MG63 (cell line): ENCODE results near the gene DDA1. TPM values are rescaled to one million over a fixed set of nuclear protein-coding genes. Genes with fewer than 3 reads are reported as not detected.
"Not testable (repeated sequence)": the region's sequence is repeated elsewhere in the genome, so short reads cannot be mapped to it uniquely, and the experiment has no call there.

ENCODE experiments used
- DNase-seq: peaks from one replicate; pipeline ENCODE4 v3.0.0-alpha.2; 2020
- H3K27me3 ChIP-seq: fragments of 250-450 bp; sonication (Bioruptor Pico); 2 replicates; pipeline ENCODE4 v1.5.1; 2020; ENCODE audit warnings: mild to moderate bottlenecking, moderate library complexity
- H3K36me3 ChIP-seq: fragments of 250-450 bp; sonication (Bioruptor Pico); 2 replicates; pipeline ENCODE4 v1.5.1; 2020; ENCODE audit warnings: mild to moderate bottlenecking, moderate library complexity
- H3K4me3 ChIP-seq: fragments of 250-450 bp; sonication (Bioruptor Pico); 2 replicates; pipeline ENCODE4 v1.5.1; 2020; ENCODE audit warnings: mild to moderate bottlenecking, moderate library complexity
- H3K9me3 ChIP-seq: fragments of 250-450 bp; sonication (Bioruptor Pico); 2 replicates; pipeline ENCODE4 v1.5.1; 2020; ENCODE audit warnings: mild to moderate bottlenecking, moderate library complexity
- total RNA-seq: library from RNA; depleted of rRNA; stranded (reverse); fragments of >200 nt; shearing (Covaris generic); gene quantifications from 2 replicates; pipeline ENCODE4 v1.2.3, GENCODE V29; 2014; ENCODE audit warnings: low replicate concordance; rRNA removed

The DDA1 gene
- 9.1 and 11.6 TPM in 2 replicates for total RNA-seq

DNA sequence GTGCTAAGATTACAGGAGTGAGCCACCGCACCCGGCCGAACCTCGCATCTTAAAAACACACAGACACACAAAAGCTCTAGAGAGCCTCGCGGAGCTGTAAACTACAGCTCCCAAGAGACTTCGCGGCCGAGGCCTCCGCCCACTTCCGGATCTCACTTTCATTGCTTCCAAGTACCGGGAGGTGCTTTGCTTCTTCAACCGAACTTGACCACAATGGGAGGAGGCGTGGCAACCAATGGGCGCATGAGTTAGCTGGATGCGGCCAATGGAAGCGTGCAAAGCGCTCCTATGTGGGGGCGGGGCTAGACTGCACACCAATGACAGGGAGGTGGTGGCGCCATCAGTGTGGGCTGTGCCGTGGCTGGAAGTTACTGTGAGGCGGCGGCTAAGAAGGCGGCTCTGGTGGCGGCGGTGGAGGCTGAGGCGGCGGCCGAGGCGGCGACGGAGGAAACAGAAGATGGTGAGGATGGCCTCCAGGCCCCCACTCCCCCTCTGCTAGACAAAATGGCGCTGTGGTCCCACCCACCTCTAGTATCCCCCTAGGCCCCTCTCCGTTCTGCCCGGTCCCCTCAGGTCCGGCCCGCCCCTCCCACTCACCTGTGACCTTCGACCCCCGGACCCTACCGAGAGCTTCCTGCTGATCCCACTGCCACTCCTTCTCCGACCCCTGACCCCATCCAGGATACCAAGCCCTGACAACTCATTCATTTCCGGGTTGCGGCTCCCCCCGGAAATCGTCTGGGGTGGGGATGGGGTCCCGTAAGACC lies at the start of gene DDA1:
Gene DDA1, plus strand, starts transcription at position 366 of the 767 bp plus-strand sequence. Its CDS starts 92 bp downstream, at position 458.
- DNase-seq = peak; percentile 100
- Histone ChIP-seq H3K9me3 (no peaks in the 10 kb centered on the region), H3K27me3 (no peaks in the 10 kb centered on the region), H3K36me3 (peaks cover 27% of the 10 kb centered on the region), H3K4me3 (peak within 1 kb of the TSS; percentile 77)

DNA sequence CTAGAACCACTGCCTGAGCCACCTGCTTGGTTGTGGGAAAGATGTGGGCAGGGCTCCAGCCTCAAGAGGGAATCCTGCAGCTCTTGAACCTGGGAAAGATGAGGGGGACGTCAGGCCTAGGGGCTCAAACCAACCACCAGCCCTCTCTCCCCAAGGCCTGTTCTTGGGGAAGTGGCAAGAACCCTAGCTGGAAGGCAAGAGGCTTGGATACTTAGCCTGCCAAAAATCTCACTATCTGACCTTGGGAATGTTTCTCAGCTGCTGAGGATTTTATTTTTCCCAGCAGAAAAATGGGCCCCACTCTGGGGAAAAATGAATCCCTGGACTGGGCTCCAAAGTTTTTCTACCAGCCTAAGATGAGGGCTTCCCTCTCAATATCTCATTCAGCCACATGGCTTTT lies 49.4 kb upstream of the DDA1 start:
- no peak for DNase-seq
- no peaks in the 10 kb centered on the region for H3K36me3 ChIP-seq
- H3K9me3 ChIP-seq = no peaks in the 10 kb centered on the region
- no peaks in the 10 kb centered on the region for H3K27me3 ChIP-seq
- no peak overlapping the region for H3K4me3 ChIP-seq

DNA sequence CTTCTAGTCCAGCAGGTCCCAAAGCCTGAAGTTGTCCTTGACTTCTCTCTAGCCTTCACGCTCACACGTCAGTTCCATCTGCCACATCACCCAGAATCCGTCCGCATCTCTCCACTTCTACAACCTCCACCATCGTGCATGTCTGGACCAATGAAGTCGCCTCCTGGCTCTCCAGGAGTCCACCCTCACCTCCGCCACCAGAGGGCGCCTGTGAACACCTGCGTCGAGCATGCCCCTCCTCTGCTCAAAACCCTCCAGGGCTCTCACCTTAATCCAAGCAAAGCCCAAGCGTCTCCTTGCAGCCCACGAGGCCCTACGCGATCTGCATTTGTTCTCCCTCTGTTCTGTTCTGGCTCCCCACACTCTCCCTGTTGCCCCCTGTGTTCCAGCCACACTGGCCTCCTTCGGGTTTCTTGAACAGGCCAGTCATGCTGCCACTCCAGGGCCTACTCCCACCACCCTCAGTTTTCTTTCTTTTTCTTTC lies 48.5 kb upstream of the DDA1 start:
- H3K36me3 ChIP-seq = no peaks in the 10 kb centered on the region
- no peaks in the 10 kb centered on the region for H3K27me3 ChIP-seq
- H3K4me3 ChIP-seq = no peak overlapping the region
- peak; percentile 83 for DNase-seq
- H3K9me3 ChIP-seq = no peaks in the 10 kb centered on the region

DNA sequence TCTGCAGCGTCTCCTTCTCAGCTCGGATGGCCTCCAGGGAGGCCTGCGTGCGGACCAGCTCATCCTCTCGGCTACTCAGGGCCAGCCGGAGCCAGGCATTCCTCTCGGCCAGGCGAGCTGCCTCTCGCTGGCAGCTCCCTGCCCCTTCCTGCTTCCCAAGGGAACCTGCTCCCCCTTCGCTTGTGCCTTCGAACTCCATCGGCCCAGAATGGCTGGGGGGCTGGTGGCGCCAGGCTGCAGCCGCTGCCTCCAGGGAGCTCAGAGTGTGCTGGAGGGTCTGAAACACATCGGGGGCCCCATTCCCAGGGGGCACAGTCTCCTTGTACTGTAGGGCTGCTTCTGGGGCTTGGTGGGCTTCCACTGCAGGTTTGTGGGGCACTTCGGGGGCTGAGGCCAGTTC lies 46.8 kb upstream of the DDA1 start:
- H3K4me3 ChIP-seq = no peak overlapping the region
- no peaks in the 10 kb centered on the region for H3K36me3 ChIP-seq
- no peak for DNase-seq
- no peaks in the 10 kb centered on the region for H3K27me3 ChIP-seq
- no peaks in the 10 kb centered on the region for H3K9me3 ChIP-seq

DNA sequence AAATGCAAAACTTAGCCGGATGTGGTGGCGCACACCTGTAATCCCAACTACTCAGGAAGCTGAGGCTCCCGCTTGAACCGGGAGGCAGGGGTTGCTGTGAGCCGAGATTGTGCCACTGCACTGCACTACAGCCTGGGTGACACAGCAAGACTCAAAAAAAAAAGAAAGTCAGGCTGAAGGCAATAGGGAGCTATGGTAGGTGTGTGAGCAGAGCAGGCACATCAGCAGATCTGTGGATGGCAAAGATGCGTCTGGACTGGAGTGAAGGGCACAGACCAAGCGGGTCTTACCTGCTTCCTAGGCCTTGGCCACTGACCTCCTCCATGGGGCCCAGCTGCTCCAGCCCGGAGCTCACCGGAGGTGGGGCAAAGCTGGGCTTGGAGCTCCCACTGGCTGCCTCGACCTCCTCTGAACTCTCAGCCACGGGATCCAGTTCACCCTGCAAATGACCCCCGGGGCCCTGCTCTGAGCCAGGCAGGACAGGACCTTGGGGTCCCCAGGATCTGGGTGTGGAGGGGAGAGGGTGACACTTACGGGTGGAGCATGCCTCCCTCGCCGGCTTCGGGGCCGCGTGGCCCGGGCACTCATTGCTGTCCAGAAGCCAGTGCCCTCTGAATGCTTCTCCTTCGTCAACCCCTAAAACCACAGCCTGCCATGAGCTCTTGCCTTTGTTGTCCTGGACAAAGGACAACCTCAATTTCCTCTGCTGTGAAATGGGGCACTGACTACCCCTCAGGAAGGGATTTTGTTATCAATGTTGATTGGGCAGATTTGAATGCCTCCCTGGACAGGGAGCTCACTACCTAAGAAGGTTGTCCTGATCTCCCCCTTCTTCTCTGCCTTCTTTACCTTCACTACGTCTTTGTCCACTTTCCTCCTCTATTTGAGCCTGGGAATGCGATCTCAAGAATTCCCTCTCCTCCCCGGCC lies 45.4 kb upstream of the DDA1 start:
- Histone ChIP-seq H3K36me3 (peaks cover 5% of the 10 kb centered on the region), H3K9me3 (no peaks in the 10 kb centered on the region), H3K4me3 (no peak overlapping the region), H3K27me3 (no peaks in the 10 kb centered on the region)
- no peak for DNase-seq

DNA sequence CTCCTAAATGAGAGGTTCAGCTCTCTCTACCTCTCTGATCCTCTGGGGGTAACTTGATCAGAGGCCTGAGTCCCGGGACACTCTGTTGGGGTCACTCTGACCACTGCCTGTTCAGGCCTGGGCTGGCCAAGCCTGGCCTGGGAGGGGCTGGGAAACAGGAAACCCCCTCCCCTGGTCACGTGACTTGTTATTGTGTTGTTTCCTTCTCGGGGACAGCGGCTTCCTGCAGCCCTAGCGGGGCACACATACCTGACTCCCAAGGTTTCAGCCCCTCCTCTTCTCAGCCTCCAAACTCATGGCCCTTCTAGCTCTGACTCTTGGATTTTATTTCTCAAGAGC lies 44.8 kb upstream of the DDA1 start, which contains the start of gene USHBP1:
Gene USHBP1, minus strand, starts transcription at position 105 of the 339 bp plus-strand sequence. CDS start 446 bp downstream, outside the sequence.
- DNase-seq = no peak
- Histone ChIP-seq H3K27me3 (no peaks in the 10 kb centered on the region), H3K4me3 (no peak within 1 kb of the TSS), H3K9me3 (no peaks in the 10 kb centered on the region), H3K36me3 (peaks cover 10% of the 10 kb centered on the region)

DNA sequence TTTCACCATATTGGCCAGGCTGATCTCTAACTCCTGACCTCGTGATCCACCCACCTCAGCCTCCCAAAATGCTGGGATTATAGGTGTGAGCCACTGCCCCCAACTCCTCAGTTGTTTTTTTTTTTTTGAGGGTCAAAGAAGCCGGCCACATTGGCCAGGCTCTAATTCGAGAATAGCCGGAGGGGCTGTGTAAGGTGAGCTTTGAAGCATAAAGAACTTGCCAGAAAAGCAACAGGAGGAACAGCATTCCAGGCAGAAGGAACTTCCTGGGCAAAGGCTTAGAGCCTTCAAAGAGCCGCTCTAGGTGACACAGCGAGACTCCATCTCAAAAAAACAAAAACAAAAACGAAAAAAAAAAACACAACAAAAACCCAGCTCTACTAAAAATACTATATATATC lies 43.3 kb upstream of the DDA1 start:
- DNase-seq = no peak
- H3K27me3 ChIP-seq = no peaks in the 10 kb centered on the region
- no peak overlapping the region for H3K4me3 ChIP-seq
- H3K9me3 ChIP-seq = no peaks in the 10 kb centered on the region
- peaks cover 16% of the 10 kb centered on the region for H3K36me3 ChIP-seq

DNA sequence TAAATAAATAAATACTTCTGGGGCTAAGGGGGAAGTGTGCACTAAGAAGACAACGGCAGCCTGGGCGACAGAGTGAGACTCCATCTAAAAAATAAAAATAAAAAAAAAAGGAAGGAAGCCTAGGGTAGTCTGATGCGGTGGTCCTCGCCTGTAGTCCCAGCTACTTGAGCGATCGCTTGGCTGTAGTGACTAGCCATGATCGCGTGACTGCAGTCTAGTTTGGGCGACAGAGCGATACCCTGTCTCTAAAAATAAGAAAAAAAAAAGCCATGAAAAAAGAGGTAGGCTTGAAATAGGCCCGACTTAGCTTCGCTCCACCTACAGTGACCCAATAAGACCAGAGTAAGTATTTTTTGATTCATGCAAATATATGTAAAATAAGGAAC lies 42.8 kb upstream of the DDA1 start:
- peaks cover 21% of the 10 kb centered on the region for H3K36me3 ChIP-seq

DNA sequence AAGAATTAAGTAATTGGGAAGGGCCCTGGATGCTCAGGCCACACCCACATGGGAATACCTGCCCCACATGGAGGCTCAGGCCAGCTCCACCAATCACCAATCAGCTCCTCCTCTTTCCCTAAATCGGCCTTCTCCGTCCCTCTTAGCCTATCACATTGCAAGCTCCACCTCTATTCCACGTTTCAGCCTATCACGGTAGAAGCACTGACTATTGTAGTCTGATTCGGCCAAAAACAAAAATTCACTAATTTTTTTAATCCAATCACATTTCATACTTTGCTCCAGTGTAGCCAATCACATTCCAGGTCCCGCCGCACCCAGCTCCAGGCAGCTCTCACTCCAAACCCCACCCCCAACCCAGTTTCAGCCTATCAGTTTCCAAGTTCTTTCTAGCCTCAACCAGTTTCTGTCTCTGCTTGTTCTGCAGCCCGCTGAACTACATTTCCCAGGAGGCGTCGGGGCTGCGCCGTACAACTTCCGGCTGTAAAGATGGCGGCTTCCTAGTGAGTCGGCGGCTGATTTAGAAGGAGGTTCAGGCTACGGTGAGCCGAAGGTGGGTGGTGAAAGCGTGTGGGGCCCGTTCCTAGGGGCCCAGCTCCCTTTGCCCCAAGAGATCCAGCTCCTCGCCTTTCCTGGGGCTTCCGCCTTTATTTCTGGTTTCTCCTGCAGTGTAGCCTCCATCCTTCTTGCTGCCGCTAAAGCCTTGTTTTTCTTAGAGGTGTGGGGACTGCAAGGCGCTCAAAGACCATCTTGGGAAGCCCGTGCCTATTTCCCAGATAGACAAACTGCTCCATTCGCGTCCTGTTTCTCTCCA lies 42.2 kb upstream of the DDA1 start, which contains the start of gene BABAM1:
Gene BABAM1, plus strand, starts transcription at position 469 of the 814 bp plus-strand sequence. CDS start 1,364 bp downstream, outside the sequence.
- Histone ChIP-seq H3K9me3 (no peaks in the 10 kb centered on the region), H3K4me3 (peak within 1 kb of the TSS; percentile 87), H3K27me3 (no peaks in the 10 kb centered on the region), H3K36me3 (peaks cover 27% of the 10 kb centered on the region)
- DNase-seq = peak; percentile 99

More for the DNA sequence above, 42.8 kb upstream of the DDA1 start:
- no peak for DNase-seq
- Histone ChIP-seq H3K27me3 (no peaks in the 10 kb centered on the region), H3K9me3 (no peaks in the 10 kb centered on the region), H3K4me3 (no peak overlapping the region)

DNA sequence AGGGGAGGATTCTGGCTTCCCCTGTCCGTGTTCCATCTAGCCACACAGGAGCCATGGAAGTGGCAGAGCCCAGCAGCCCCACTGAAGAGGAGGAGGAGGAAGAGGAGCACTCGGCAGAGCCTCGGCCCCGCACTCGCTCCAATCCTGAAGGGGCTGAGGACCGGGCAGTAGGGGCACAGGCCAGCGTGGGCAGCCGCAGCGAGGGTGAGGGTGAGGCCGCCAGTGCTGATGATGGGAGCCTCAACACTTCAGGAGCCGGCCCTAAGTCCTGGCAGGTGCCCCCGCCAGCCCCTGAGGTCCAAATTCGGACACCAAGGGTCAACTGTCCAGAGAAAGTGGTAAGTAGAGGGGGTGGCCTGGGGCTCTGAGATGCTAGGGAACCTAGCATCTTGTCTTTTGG lies 40.6 kb upstream of the DDA1 start:
- H3K4me3 ChIP-seq = no peak overlapping the region; the same call in 1 of the 2 replicates
- H3K27me3 ChIP-seq = no peaks in the 10 kb centered on the region
- H3K9me3 ChIP-seq = no peaks in the 10 kb centered on the region
- H3K36me3 ChIP-seq = peaks cover 36% of the 10 kb centered on the region
- no peak for DNase-seq

DNA sequence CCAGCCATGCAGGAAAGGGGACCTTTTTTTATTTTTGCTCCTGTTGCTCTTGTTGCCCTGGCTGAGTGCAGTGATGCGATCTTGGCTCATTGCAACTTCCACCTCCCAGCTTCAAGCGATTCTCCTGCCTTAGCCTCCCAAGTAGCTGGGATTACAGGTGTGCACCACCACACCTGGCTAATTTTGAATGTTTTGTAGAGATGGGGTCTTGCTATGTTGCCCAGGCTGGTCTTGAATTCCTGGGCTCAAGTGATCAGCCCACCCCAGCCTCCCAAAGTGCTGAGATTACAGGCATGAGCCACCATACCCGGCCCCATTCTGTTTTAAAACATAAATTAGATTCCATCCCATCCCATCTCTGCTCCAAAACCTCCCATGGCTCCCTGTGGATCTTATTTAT lies 34.5 kb upstream of the DDA1 start:
- H3K9me3 ChIP-seq, H3K27me3 ChIP-seq, DNase-seq, H3K4me3 ChIP-seq: not testable (repeated sequence)
- peaks cover 63% of the 10 kb centered on the region for H3K36me3 ChIP-seq

DNA sequence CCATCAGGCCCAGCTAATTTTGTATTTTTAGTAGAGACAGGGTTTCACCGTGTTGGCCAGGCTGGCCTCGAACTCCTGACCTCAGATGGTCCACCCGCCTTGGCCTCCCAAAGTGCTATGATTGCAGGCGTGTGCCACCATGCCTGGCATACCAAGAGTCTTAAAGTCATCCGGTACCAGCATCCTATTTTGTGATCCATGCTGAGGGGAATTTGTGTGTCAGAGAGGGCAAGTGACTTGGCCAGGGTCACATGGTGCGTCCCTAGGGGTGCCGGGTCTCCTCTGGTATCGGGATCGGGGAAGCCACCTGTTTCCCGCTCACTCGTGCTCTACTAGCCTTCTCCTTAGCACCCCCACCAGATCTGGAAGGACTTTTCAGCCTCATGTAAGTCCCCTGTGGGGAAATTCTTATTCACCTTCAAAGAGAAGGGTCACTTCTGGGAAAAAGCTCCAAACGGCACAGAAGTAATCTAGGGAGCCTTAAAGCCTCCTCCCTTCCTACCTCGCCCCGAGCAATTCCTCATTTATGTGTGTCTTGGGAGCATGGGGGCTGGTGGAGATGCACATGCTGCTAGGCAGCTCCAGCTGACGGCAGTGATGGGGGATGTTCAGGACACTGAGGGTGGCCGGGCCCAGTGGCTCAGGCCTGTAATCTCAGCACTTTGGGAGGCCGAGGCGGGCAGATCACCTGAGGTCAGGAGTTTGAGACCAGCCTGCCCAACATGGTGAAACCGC lies 33.8 kb upstream of the DDA1 start:
- DNase-seq = no peak
- Histone ChIP-seq H3K36me3 (peaks cover 59% of the 10 kb centered on the region), H3K9me3 (no peaks in the 10 kb centered on the region), H3K4me3 (no peak overlapping the region), H3K27me3 (no peaks in the 10 kb centered on the region)

DNA sequence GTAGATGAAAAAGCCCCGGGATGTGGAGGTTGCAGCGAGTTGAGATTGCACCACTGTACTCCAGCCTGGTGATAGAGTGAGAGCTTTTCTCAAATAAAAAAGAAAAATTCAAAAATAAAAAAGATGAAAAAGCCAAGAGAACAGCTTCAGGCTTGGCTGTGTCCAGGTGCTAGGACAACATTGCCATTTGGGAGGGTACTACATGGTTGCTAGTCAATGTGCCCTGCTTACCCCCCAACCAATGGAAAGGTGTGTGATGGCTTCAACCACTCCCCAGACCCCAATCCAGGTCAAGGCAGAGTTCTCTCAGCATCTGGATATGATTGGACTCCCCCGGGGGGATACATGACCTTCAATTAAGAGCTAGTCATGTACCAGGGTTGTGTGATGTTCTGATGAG lies 29.9 kb upstream of the DDA1 start:
- no peak for DNase-seq
- Histone ChIP-seq H3K4me3 (no peak overlapping the region), H3K9me3 (no peaks in the 10 kb centered on the region), H3K36me3 (peaks cover 32% of the 10 kb centered on the region), H3K27me3 (no peaks in the 10 kb centered on the region)

DNA sequence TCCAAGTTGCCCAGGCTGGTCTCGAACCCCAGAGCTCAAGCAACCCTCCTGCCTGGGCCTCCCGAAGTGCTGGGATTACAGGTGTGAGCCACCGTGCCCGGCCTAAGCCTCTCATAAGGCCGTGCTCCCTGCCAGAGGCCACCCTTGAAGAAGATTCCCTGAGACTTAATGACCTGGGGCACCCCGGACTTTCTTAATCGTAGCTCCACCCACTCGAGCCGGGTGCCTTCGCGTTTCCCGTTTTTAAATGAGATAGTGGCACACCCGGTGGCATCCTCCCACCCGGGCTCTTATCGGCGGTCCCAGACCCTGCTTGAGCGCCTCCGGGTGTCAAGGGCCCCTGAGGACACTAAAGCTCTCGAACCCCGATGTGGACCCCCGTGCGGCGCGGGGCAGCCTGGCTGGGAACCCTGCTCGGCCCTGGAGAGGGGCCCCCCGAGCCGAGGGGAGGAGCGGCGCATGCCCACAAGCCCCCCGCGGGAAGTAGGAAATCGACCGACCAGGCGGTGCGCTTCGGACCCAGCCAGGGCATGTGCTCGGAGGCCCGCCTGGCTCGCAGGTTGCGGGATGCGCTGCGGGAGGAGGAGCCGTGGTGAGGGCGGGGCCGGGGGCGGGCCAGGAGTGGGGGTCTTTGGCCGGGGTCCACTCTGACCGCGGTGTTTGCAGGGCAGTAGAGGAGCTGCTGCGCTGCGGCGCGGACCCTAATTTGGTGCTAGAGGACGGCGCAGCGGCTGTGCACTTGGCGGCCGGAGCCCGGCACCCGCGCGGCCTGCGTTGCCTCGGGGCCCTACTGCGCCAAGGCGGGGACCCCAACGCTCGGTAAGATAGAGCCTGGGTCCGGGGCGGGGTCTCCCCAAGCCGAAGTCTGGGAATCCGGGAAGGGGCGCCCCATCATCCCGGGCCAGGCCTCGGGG lies 27.7 kb upstream of the DDA1 start, which contains the start of gene ANKLE1:
Gene ANKLE1, plus strand, starts transcription at position 511 of the 914 bp plus-strand sequence. Its CDS starts 20 bp downstream, at position 531.
- Histone ChIP-seq H3K27me3 (no peaks in the 10 kb centered on the region), H3K36me3 (peaks cover 18% of the 10 kb centered on the region), H3K4me3 (peak within 1 kb of the TSS; percentile 31), H3K9me3 (no peaks in the 10 kb centered on the region)
- DNase-seq = no peak
